ENCODE results near the gene PAPSS2.
"Not testable (repeated sequence)": the region's sequence is repeated elsewhere in the genome, so short reads cannot be mapped to it uniquely, and the experiment has no call there.

PAPSS2 gene

GRCh38 chr10:87643920-87644319 is 15.8 kb upstream of the PAPSS2 start:
- no peak for DNase-seq

DNA sequence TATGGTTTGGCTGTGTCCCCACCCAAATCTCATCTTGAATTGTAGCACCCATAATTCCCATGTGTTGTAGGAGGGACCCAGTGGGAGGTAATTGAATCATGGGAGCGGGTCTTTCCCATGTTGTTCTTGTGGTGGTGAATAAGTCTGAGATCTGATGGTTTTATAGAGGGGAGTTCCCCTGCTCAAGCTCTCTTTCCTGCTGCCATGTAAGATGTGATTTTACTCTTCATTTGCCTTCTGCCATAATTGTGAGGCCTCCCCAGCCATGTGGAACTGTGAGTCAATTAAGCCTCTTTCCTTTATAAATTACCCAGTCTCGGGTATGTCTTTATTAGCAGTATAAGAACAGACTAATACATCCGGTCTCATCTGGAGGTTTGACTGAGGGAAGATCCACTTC is 15.2 kb upstream of the PAPSS2 start:
- DNase-seq, result not testable (repeated sequence)

DNA sequence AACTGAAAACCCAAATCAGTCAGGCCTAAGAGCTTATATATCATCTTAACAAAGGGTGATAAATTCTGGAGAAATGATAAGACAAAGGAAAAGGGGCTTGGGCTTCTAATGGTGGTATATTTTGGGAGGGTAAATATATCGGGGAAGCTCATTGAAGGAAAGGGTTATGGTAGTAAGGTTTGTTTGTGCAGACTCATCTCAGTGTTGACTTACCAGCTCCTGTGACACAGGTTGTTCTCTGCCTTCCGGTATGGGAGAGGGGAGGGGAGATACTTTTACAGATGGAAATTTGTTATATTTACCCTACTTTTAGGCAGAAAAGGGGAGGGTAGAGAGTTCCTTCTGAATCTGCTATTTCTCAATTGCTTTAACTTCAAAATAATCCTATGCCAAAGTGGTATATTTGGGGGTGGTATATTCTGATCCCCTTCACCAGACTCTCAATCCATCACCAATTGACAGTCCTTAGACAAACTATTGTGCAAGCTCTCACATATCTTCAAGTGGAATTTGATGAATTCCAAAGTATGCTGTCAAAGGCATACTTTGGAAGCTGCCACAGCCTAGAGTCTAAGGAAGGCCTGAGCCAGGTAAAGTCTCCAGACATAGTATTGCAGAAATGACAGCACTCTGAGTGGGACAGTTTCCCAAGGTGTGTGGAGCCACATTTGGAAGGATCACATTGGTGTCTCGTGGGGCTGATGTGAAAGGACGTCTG is 13.3 kb upstream of the PAPSS2 start:
- DNase-seq, result no peak

GRCh38 chr10:87646935-87647334 is 12.7 kb upstream of the PAPSS2 start:
- no peak for DNase-seq

DNA sequence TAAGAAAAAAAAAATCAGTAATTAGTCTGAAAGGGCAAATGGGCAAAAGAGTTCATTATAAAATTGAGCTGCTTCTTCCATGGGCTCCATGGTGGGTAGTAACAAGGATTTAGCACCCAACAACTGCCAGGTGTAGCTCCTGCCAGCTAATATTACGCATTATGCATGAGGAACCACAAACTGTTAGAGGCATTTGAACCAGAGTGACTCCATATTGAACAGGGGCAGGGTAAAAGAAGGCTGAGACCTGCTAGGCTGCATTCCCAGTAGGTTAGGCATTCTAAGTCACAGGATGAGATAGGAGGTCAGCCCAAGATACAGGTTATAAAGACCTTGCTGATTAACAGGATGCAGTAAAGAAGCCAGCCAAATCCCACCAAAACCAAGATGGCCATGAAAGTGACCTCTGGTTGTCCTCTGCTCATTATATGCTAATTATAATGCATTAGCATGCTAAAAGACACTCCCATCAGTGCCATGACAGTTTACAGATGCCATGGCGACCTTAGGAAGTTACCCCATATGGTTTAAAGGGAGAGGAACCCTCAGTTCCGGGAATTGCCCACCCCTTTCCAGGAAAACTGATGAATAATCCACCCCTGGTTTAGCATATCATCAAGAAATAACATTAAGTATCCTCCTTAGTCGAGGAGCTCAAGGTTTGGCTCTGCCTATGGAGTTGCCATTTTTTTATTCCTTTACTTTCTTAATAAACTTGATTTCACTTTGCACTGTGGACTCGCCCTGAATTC is 8.7 kb upstream of the PAPSS2 start:
- DNase-seq, result no peak

DNA sequence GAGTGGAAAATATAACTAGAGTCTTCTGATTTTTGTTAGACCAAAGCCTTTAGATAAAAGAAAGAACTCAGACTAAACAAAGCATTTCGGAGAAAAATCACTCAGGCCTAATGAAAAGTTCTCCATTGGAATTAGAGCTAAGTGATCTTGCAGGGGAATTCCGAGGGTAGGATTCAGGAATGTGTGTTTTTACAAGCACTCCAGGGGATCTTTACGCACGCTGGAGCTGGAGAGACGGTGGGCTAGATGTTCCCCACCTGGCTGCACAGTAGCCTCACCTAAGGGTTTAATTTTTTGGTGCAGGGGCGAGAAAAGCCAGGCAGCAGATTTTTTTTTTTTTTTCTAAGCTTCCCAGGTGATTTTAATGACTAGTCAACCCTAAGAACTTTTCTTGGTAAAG is 7.9 kb upstream of the PAPSS2 start:
- DNase-seq, result no peak

DNA sequence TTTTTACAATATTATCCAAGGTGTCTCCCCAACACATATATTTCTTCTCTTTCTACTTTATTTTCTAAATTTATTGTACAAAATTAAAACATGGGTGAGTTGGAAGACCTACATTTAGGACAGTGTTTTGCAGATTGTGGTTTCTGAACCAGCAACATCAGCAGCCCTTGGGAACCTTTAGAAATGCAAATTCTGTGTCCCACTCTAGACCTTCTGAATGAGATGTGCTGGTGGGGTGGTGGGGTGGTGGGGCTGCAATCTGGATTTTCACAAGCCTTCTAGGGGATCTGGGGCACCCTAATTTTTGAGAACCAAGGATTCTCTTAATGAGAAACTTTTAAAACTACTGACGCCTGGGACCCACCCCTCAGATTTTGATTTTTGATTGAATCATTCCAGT is 7.4 kb upstream of the PAPSS2 start:
- no peak for DNase-seq

GRCh38 chr10:87654212-87654611 is 5.5 kb upstream of the PAPSS2 start:
- DNase-seq, result no peak

DNA sequence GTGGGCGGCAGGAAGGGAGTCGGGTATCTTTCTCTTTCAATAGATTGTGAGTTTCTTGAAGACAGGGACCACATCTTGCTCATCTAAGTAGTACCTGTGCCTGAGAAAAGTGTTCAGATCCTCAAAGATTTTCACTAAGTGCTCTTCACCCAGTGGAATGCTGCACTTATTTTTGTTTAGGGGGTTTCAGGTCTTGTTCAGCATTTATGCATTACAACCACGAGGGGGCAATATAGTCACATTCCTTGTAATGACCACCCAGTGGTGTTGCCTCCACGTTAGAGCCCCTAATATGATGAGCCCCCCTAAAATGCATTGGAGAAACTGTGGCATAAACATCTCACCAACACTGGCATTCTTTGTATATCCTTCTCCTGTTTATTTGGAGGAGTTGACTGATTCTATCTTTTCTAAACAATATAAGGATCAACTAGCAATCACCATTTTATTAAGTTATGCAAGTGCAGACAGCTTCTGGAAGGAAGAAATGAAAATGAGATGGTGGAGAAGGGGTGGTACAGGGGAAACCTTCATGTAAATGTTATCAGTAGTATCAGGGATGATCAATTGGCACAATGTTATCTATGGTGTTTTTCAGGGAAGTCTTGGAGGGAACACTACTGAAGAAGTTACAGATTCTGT is 3.1 kb upstream of the PAPSS2 start:
- peak; percentile 6 for DNase-seq

- DNase-seq, result no peak
Observed at GRCh38 chr10:87657371-87657770, 2.3 kb upstream of the PAPSS2 start.

DNA sequence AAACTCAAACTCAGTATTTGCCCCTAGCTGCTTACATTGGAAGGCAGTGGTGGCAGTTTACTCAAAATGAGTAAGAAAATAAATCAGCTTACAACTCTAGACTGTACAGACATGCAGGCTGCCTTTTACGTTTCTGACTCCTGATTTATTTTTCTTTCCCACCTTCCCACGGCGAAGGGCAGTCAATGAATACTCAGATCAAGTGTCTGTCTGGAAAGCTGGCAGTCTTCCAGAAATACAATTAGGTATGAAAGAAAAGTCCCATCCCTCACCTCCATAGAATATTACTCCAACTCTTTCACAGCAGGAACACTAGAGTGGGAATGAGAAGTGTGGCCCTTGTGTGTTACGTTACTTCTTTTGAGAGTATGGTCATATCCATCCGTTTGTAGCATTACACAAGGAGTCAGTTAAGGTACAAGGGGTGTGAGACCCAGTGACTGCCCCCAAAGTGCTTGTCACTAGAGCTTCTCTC is 1.3 kb upstream of the PAPSS2 start:
- DNase-seq, result peak; percentile 62

GRCh38 chr10:87658858-87659555 is 671 bp upstream of the PAPSS2 start:
- no peak for DNase-seq

GRCh38 chr10:87660484-87661133 is 931 bp downstream of the PAPSS2 start:
- DNase-seq, result no peak

GRCh38 chr10:87661861-87662785 is 2.4 kb downstream of the PAPSS2 start:
- DNase-seq, result no peak

- no peak for DNase-seq
Observed at GRCh38 chr10:87664276-87664701, 4.6 kb downstream of the PAPSS2 start.

GRCh38 chr10:87667493-87667892 is 7.8 kb downstream of the PAPSS2 start:
- DNase-seq, result no peak

DNA sequence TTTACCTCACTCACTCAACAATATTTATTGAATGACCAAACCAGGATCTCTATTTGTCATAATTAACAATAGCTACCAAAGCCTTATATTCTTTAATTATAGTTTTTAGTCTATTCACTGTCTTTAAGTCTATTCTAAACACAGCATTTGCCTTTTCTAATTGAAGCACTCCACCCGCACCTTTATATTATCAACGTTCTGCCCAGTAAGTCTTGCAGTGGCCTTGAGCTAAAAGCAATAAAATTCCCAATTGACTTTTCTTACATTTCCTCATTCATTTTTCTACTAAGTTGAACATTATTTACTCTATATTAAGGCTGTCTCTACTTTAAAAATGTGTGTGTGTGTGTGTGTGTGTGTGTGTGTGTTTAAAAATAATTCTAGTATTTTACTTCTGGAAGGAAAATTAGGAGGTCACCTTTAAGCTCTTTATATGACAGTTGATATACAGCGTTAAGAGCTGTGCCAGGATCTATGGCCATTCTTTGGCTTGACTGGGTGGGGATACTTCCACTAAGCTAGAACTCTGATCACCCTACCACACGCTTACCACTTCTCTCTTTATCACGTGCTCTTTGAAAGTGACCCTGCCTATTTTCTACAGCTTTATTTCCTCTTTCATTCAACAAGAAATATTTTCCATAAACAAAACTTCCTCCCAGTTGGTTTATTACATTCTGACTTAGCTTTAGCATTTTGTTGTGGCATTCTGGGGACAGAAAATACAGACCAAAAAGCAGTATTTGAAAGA is 8.8 kb downstream of the PAPSS2 start:
- no peak for DNase-seq

- DNase-seq, result no peak
Observed at GRCh38 chr10:87669752-87670151, 10.1 kb downstream of the PAPSS2 start.

DNA sequence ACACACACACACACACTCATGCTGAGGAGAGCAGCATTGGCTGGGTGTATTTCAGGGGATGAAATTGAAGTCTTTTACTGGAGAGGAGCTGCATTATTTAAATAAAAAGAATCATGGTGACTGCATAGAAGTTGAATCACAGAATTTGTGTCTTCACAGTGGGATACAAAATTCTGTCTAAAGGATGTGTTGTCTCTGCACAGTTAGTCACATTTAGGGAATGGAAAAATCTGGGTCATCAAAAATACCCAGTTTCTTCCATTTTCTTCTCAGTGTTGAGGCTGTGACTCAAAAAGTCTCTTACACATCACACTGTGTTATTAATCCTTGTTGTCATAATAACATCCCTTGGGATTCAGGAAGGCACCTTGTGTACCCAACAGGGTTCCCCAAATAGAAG is 10.9 kb downstream of the PAPSS2 start:
- no peak for DNase-seq

GRCh38 chr10:87671139-87671815 is 11.6 kb downstream of the PAPSS2 start:
- DNase-seq, result no peak

Data from NCI-H2171 (cell line).